ENCODE measurements around the gene SMIM10L2A.

- TF ChIP-seq POLR2A (IDR thresholded peaks at IDR 0.05; ENCODE audit: low read depth) (no peak), EP300 (IDR thresholded peaks at IDR 0.05) (no peak)
- TF ChIP-seq, protein P1, sequence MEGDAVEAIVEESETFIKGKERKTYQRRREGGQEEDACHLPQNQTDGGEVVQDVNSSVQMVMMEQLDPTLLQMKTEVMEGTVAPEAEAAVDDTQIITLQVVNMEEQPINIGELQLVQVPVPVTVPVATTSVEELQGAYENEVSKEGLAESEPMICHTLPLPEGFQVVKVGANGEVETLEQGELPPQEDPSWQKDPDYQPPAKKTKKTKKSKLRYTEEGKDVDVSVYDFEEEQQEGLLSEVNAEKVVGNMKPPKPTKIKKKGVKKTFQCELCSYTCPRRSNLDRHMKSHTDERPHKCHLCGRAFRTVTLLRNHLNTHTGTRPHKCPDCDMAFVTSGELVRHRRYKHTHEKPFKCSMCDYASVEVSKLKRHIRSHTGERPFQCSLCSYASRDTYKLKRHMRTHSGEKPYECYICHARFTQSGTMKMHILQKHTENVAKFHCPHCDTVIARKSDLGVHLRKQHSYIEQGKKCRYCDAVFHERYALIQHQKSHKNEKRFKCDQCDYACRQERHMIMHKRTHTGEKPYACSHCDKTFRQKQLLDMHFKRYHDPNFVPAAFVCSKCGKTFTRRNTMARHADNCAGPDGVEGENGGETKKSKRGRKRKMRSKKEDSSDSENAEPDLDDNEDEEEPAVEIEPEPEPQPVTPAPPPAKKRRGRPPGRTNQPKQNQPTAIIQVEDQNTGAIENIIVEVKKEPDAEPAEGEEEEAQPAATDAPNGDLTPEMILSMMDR (IDR thresholded peaks at IDR 0.05), result no peak
Measured at GRCh38 chrX:135429429-135429828, 7.7 kb downstream of the SMIM10L2A start.

All from esophagus muscularis mucosa (tissue), 4 donors.